Left kidney (tissue), 1 donor: ENCODE results near the gene TMEM39B. TPM values are rescaled to one million over a fixed set of nuclear protein-coding genes. Genes with fewer than 3 reads are reported as not detected.

ENCODE experiments used
- polyA plus RNA-seq: library from polyadenylated mRNA; unstranded; fragments of 120-200 nt; gene quantifications from one replicate; pipeline ENCODE4 v1.2.1, GENCODE V29; 2013; ENCODE audit not compliant: insufficient read length

TMEM39B gene
- polyA plus RNA-seq, 1 donor = 19.8 TPM

Other genes with a start within 250 kb of the TMEM39B start
- 240 TPM for gene PTP4A2, start 134.6 kb upstream of the TMEM39B start, polyA plus RNA-seq
- 267 TPM for gene KHDRBS1, start 59.1 kb upstream of the TMEM39B start, polyA plus RNA-seq
- 39.9 TPM for gene KPNA6, start 35.1 kb downstream of the TMEM39B start, polyA plus RNA-seq
- gene TXLNA, start 106.7 kb downstream of the TMEM39B start, polyA plus RNA-seq = 50.7 TPM
- 21.3 TPM for gene CCDC28B, start 127.7 kb downstream of the TMEM39B start, polyA plus RNA-seq
- 10.2 TPM for gene IQCC, start 132.7 kb downstream of the TMEM39B start, polyA plus RNA-seq
- 1.9 TPM for gene DCDC2B, start 136.2 kb downstream of the TMEM39B start, polyA plus RNA-seq
- 30.7 TPM for gene TMEM234, start 149.4 kb downstream of the TMEM39B start, polyA plus RNA-seq
- gene EIF3I, start 149.5 kb downstream of the TMEM39B start, polyA plus RNA-seq = 174 TPM
- 5.8 TPM for gene FAM167B, start 174.3 kb downstream of the TMEM39B start, polyA plus RNA-seq
- gene LCK, start 178.3 kb downstream of the TMEM39B start, polyA plus RNA-seq = 5.2 TPM
- gene HDAC1, start 219.1 kb downstream of the TMEM39B start, polyA plus RNA-seq = 216 TPM